ELF-1 (cell line): ENCODE data around the gene ACO1.

Source experiments
- DNase-seq: peaks from one replicate; pipeline ENCODE4 v3.0.0-alpha.2; 2016; ENCODE audit warnings: low read depth, low spot score

ACO1 gene

GRCh38 chr9:32382565-32383320 is 1.7 kb upstream of the ACO1 start:
- DNase-seq = no peak

- DNase-seq = peak; percentile 8
Observed at GRCh38 chr9:32384002-32384363, 460 bp upstream of the ACO1 start.

GRCh38 chr9:32385152-32385884 is 875 bp downstream of the ACO1 start:
- DNase-seq = no peak

GRCh38 chr9:32385885-32386283 is 1.4 kb downstream of the ACO1 start:
- no peak for DNase-seq

GRCh38 chr9:32387256-32387655 is 2.8 kb downstream of the ACO1 start:
- no peak for DNase-seq

GRCh38 chr9:32389365-32389764 is 4.9 kb downstream of the ACO1 start:
- no peak for DNase-seq

- DNase-seq = no peak
Observed at GRCh38 chr9:32393911-32394310, 9.5 kb downstream of the ACO1 start.

GRCh38 chr9:32394381-32395049 is 10.1 kb downstream of the ACO1 start:
- no peak for DNase-seq

GRCh38 chr9:32395510-32396216 is 11.2 kb downstream of the ACO1 start:
- no peak for DNase-seq

- no peak for DNase-seq
Observed at GRCh38 chr9:32398207-32398606, 13.8 kb downstream of the ACO1 start.

GRCh38 chr9:32399110-32399815 is 14.8 kb downstream of the ACO1 start:
- DNase-seq = no peak

GRCh38 chr9:32401488-32401887 is 17.0 kb downstream of the ACO1 start:
- DNase-seq = no peak

- no peak for DNase-seq
Observed at GRCh38 chr9:32403567-32404260, 19.3 kb downstream of the ACO1 start.

GRCh38 chr9:32404402-32404801 is 20.0 kb downstream of the ACO1 start:
- no peak for DNase-seq

GRCh38 chr9:32404856-32405255 is 20.4 kb downstream of the ACO1 start:
- DNase-seq = no peak

- DNase-seq = no peak
Observed at GRCh38 chr9:32405506-32405905, 21.1 kb downstream of the ACO1 start.

- DNase-seq = no peak
Observed at GRCh38 chr9:32406046-32406445, 21.6 kb downstream of the ACO1 start.

- no peak for DNase-seq
Observed at GRCh38 chr9:32411753-32412152, 27.3 kb downstream of the ACO1 start.

- no peak for DNase-seq
Observed at GRCh38 chr9:32412440-32412839, 28.0 kb downstream of the ACO1 start.

- DNase-seq = no peak
Observed at GRCh38 chr9:32413424-32413823, 29.0 kb downstream of the ACO1 start.

- DNase-seq = no peak
Observed at GRCh38 chr9:32414856-32415255, 30.4 kb downstream of the ACO1 start.
